WERI-Rb-1 (cell line): ENCODE data around the gene ZBTB4.

ENCODE experiments used
- DNase-seq: peaks from one replicate; pipeline ENCODE4 v3.0.0-alpha.2; 2020
- H3K27ac ChIP-seq: fragments of 250-450 bp; sonication (Bioruptor Pico); 2 replicates; pipeline ENCODE4 v1.5.1; 2020; ENCODE audit warnings: mild to moderate bottlenecking, moderate library complexity
- H3K27me3 ChIP-seq: fragments of 250-450 bp; sonication (Bioruptor Pico); 2 replicates; pipeline ENCODE4 v1.5.1; 2021; ENCODE audit warnings: mild to moderate bottlenecking, low read depth, moderate library complexity; ENCODE audit not compliant: insufficient read depth, severe bottlenecking
- H3K36me3 ChIP-seq: fragments of 250-450 bp; sonication (Bioruptor Pico); 2 replicates; pipeline ENCODE4 v1.5.1; 2020; ENCODE audit warnings: mild to moderate bottlenecking, moderate library complexity
- H3K4me3 ChIP-seq: 2 replicates; pipeline ENCODE4 v1.5.1; 2011; ENCODE audit warnings: low read depth, mild to moderate bottlenecking, control low read depth, low read length
- H3K9me3 ChIP-seq: fragments of 250-450 bp; sonication (Bioruptor Pico); 2 replicates; pipeline ENCODE4 v1.5.1; 2021; ENCODE audit warnings: mild to moderate bottlenecking, moderate library complexity; ENCODE audit not compliant: severe bottlenecking
- TF ChIP-seq, protein P1 (sequence below): IDR thresholded peaks from 2 replicates; pipeline ENCODE4 v1.5.1; 2011; ENCODE audit warnings: low read depth, mild to moderate bottlenecking, control low read depth, inconsistent platforms, low read length

The ZBTB4 gene

DNA sequence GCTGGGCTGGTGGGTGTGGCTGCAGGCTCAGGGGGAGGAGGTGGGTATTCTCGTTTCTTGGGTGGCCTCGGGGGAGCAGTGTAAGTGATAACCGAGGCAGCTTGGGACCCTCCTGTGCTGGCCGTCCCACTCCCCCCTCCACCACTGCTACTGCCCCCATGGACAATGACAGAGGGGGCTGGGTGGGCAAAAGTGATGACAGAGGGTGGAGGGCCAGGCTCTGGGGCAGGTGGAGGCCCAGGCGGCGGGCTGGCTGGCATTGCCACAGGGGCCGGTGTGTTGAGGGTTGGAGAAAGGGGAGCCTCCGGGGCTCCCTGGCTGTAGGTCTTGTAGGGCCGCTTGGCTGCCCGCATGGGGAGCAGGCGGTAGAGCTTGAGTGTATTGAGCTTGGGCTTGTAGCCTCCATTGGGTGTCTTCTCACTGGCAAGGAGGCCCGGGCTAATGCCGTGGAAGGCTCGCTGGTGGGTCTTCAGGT, 16.0 kb downstream of the ZBTB4 start:
- Histone ChIP-seq H3K27ac (no peak overlapping the region), H3K9me3 (no peaks in the 10 kb centered on the region), H3K27me3 (no peaks in the 10 kb centered on the region), H3K36me3 (peaks cover 29% of the 10 kb centered on the region), H3K4me3 (no peak overlapping the region)
- TF ChIP-seq, protein P1, sequence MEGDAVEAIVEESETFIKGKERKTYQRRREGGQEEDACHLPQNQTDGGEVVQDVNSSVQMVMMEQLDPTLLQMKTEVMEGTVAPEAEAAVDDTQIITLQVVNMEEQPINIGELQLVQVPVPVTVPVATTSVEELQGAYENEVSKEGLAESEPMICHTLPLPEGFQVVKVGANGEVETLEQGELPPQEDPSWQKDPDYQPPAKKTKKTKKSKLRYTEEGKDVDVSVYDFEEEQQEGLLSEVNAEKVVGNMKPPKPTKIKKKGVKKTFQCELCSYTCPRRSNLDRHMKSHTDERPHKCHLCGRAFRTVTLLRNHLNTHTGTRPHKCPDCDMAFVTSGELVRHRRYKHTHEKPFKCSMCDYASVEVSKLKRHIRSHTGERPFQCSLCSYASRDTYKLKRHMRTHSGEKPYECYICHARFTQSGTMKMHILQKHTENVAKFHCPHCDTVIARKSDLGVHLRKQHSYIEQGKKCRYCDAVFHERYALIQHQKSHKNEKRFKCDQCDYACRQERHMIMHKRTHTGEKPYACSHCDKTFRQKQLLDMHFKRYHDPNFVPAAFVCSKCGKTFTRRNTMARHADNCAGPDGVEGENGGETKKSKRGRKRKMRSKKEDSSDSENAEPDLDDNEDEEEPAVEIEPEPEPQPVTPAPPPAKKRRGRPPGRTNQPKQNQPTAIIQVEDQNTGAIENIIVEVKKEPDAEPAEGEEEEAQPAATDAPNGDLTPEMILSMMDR = no peak
- DNase-seq = no peak

- TF ChIP-seq, protein P1 = no peak
- H3K27ac ChIP-seq = no peak overlapping the region
- no peaks in the 10 kb centered on the region for H3K27me3 ChIP-seq
- no peak for DNase-seq
- H3K4me3 ChIP-seq = no peak overlapping the region
- H3K36me3 ChIP-seq = peaks cover 29% of the 10 kb centered on the region
- H3K9me3 ChIP-seq = no peaks in the 10 kb centered on the region
These were observed 16.7 kb downstream of the ZBTB4 start for GRCh38 chr17:7462474-7463371.

- DNase-seq = no peak
- no peaks in the 10 kb centered on the region for H3K27me3 ChIP-seq
- peaks cover 24% of the 10 kb centered on the region for H3K36me3 ChIP-seq
- no peaks in the 10 kb centered on the region for H3K9me3 ChIP-seq
- H3K27ac ChIP-seq = no peak overlapping the region
- TF ChIP-seq, protein P1 = no peak
- H3K4me3 ChIP-seq = no peak overlapping the region
These were observed 18.4 kb downstream of the ZBTB4 start for GRCh38 chr17:7460850-7461660.

- no peaks in the 10 kb centered on the region for H3K9me3 ChIP-seq
- H3K36me3 ChIP-seq = peaks cover 21% of the 10 kb centered on the region
- H3K27me3 ChIP-seq = no peaks in the 10 kb centered on the region
- no peak for DNase-seq
- no peak overlapping the region for H3K27ac ChIP-seq
- H3K4me3 ChIP-seq = no peak overlapping the region
- TF ChIP-seq, protein P1 = no peak
These were observed 19.4 kb downstream of the ZBTB4 start for GRCh38 chr17:7459961-7460545.

DNA sequence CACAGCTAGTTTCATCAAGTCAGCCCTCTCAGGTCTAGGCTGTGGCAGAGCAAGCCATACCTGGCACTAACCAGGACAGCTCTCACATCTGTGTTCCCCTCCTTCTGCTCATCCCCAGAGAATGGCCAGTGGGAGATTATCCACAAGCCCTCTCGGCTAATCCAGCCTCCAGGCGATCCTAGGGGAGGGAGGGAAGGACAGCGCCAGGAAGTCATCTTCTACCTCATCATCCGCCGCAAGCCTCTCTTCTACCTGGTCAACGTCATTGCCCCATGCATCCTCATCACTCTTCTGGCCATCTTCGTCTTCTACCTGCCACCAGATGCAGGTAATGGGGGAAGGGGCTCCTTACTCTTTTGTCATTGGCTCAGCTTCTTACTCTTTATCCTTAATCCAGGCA, 31.0 kb downstream of the ZBTB4 start:
- Histone ChIP-seq H3K27me3 (no peaks in the 10 kb centered on the region), H3K27ac (no peak overlapping the region), H3K36me3 (no peaks in the 10 kb centered on the region), H3K4me3 (no peak overlapping the region), H3K9me3 (no peaks in the 10 kb centered on the region)
- TF ChIP-seq, protein P1 = no peak
- DNase-seq = peak; percentile 74
